Muscle layer of colon (tissue), 2 donors: ENCODE data around the gene RPS15.

Experiments
- H3K27ac ChIP-seq: one replicate; pipeline ENCODE4 v1.7.0; 2013; ENCODE audit warnings: low read depth, mild to moderate bottlenecking, low read length, moderate library complexity
- H3K27me3 ChIP-seq, 2 donors: one replicate each; pipeline ENCODE4 v1.7.0; 2013; ENCODE audit warnings: low read length in 2 of 2, mild to moderate bottlenecking in 2 of 2; ENCODE audit not compliant: insufficient read depth in 2 of 2, control insufficient read depth in 1 of 2
- H3K36me3 ChIP-seq: one replicate; pipeline ENCODE4 v1.7.0; 2013; ENCODE audit warnings: mild to moderate bottlenecking, low read length; ENCODE audit not compliant: insufficient read depth
- H3K4me1 ChIP-seq: one replicate; pipeline ENCODE4 v1.7.0; 2013; ENCODE audit warnings: mild to moderate bottlenecking, low read length; ENCODE audit not compliant: insufficient read depth
- H3K4me3 ChIP-seq, 2 donors: one replicate each; pipeline ENCODE4 v1.7.0; 2013; ENCODE audit warnings: low read length in 2 of 2, low read depth in 1 of 2, mild to moderate bottlenecking in 1 of 2, moderate library complexity in 1 of 2
- H3K9ac ChIP-seq: one replicate; pipeline ENCODE4 v1.7.0; 2013; ENCODE audit warnings: low read length
- H3K9me3 ChIP-seq: one replicate; pipeline ENCODE4 v1.7.0; 2013; ENCODE audit warnings: mild to moderate bottlenecking, low read length
- donor health status: abdominal sarcoma.
- donor health status: Adenocarcinoma of cecum.

RPS15 gene

GRCh38 chr19:1396019-1396767, 42.0 kb upstream of the RPS15 start:
- Histone ChIP-seq H3K9ac (no peak overlapping the region), H3K27ac (no peak overlapping the region), H3K4me3 (no peak overlapping the region), H3K36me3 (peaks cover 19% of the 10 kb centered on the region), H3K9me3 (no peaks in the 10 kb centered on the region), H3K27me3 (no peaks in the 10 kb centered on the region), H3K4me1 (peaks cover 6% of the 10 kb centered on the region)

- peaks cover 0 to 1% of the 10 kb centered on the region in 2 donors for H3K27me3 ChIP-seq
- H3K9ac ChIP-seq = no peak overlapping the region
- H3K36me3 ChIP-seq = peaks cover 16% of the 10 kb centered on the region
- peaks cover 10% of the 10 kb centered on the region for H3K4me1 ChIP-seq
- no peaks in the 10 kb centered on the region for H3K9me3 ChIP-seq
- H3K4me3 ChIP-seq = no peak overlapping the region
- no peak overlapping the region for H3K27ac ChIP-seq
Observed at GRCh38 chr19:1396768-1397679, 41.2 kb upstream of the RPS15 start.

GRCh38 chr19:1397838-1398237, 40.4 kb upstream of the RPS15 start:
- Histone ChIP-seq H3K4me1 (peaks cover 10% of the 10 kb centered on the region), H3K9ac (no peak overlapping the region), H3K27ac (no peak overlapping the region), H3K27me3 (peaks cover 0 to 8% of the 10 kb centered on the region in 2 donors), H3K4me3 (no peak overlapping the region), H3K36me3 (peaks cover 10% of the 10 kb centered on the region), H3K9me3 (no peaks in the 10 kb centered on the region)

- no peaks in the 10 kb centered on the region for H3K9me3 ChIP-seq
- H3K36me3 ChIP-seq = no peaks in the 10 kb centered on the region
- H3K4me3 ChIP-seq = no peak overlapping the region
- H3K4me1 ChIP-seq = peaks cover 10% of the 10 kb centered on the region
- peaks cover 0 to 8% of the 10 kb centered on the region in 2 donors for H3K27me3 ChIP-seq
- H3K9ac ChIP-seq = no peak overlapping the region
- no peak overlapping the region for H3K27ac ChIP-seq
Observed at GRCh38 chr19:1399079-1399478, 39.1 kb upstream of the RPS15 start.

GRCh38 chr19:1399745-1400144, 38.5 kb upstream of the RPS15 start:
- Histone ChIP-seq H3K4me3 (no peak overlapping the region), H3K9me3 (no peaks in the 10 kb centered on the region), H3K9ac (no peak overlapping the region), H3K4me1 (peaks cover 10% of the 10 kb centered on the region), H3K27me3 (peaks cover 0 to 8% of the 10 kb centered on the region in 2 donors), H3K36me3 (no peaks in the 10 kb centered on the region), H3K27ac (no peak overlapping the region)

GRCh38 chr19:1400281-1401137, 37.7 kb upstream of the RPS15 start:
- Histone ChIP-seq H3K9me3 (no peaks in the 10 kb centered on the region), H3K4me1 (peaks cover 10% of the 10 kb centered on the region), H3K27ac (no peak overlapping the region), H3K4me3 (peak overlapping the region; percentile 28 to 54), H3K27me3 (peaks cover 0 to 8% of the 10 kb centered on the region in 2 donors), H3K9ac (no peak overlapping the region), H3K36me3 (no peaks in the 10 kb centered on the region)

GRCh38 chr19:1401138-1401888, 36.9 kb upstream of the RPS15 start, which contains the start of gene GAMT:
Gene GAMT (minus strand): TSS chr19:1401542. CDS start chr19:1401476, 66 bp downstream.
- H3K9ac ChIP-seq = no peak within 1 kb of the TSS
- H3K27ac ChIP-seq = no peak within 1 kb of the TSS
- H3K9me3 ChIP-seq = no peaks in the 10 kb centered on the region

GRCh38 chr19:1401889-1402217, 36.3 kb upstream of the RPS15 start:
- H3K36me3 ChIP-seq = no peaks in the 10 kb centered on the region
- no peaks in the 10 kb centered on the region for H3K9me3 ChIP-seq
- no peak overlapping the region for H3K27ac ChIP-seq
- peak overlapping the region; percentile 28 to 49 for H3K4me3 ChIP-seq
- H3K27me3 ChIP-seq = peaks cover 0 to 8% of the 10 kb centered on the region in 2 donors
- H3K9ac ChIP-seq = no peak overlapping the region
- peaks cover 10% of the 10 kb centered on the region for H3K4me1 ChIP-seq

More at GRCh38 chr19:1401138-1401888, 36.9 kb upstream of the RPS15 start, which contains the start of gene GAMT:
- Histone ChIP-seq H3K4me3 (peak within 1 kb of the TSS; percentile 28 to 54), H3K27me3 (peaks cover 0 to 8% of the 10 kb centered on the region in 2 donors), H3K4me1 (peaks cover 10% of the 10 kb centered on the region), H3K36me3 (no peaks in the 10 kb centered on the region)

GRCh38 chr19:1402411-1403070, 35.7 kb upstream of the RPS15 start:
- H3K27ac ChIP-seq = no peak overlapping the region

More at GRCh38 chr19:1402411-1403070, 35.7 kb upstream of the RPS15 start:
- peaks cover 10% of the 10 kb centered on the region for H3K4me1 ChIP-seq
- no peaks in the 10 kb centered on the region for H3K9me3 ChIP-seq
- H3K4me3 ChIP-seq = no peak overlapping the region
- no peak overlapping the region for H3K9ac ChIP-seq
- no peaks in the 10 kb centered on the region for H3K36me3 ChIP-seq
- H3K27me3 ChIP-seq = peaks cover 0 to 8% of the 10 kb centered on the region in 2 donors
